Neuron (in vitro differentiated cells): Measurements from ENCODE around the gene ALG1.
"Not testable (repeated sequence)": the region's sequence is repeated elsewhere in the genome, so short reads cannot be mapped to it uniquely, and the experiment has no call there.

Source experiments
- H2AFZ ChIP-seq: one replicate; pipeline ENCODE4 v1.6.1; 2013; ENCODE audit warnings: low read depth, mild to moderate bottlenecking, inconsistent platforms, low read length, moderate library complexity
- H3K27me3 ChIP-seq: one replicate; pipeline ENCODE4 v1.6.1; 2013; ENCODE audit warnings: low read length; ENCODE audit not compliant: insufficient read depth
- H3K36me3 ChIP-seq: one replicate; pipeline ENCODE4 v1.6.1; 2013; ENCODE audit warnings: low read length; ENCODE audit not compliant: insufficient read depth
- H3K4me1 ChIP-seq: one replicate; pipeline ENCODE4 v1.6.1; 2013; ENCODE audit warnings: low read length; ENCODE audit not compliant: insufficient read depth
- H3K4me3 ChIP-seq: 2 replicates; pipeline ENCODE4 v1.5.1; 2013; ENCODE audit warnings: mild to moderate bottlenecking, low read length, moderate library complexity
- H3K9me3 ChIP-seq: one replicate; pipeline ENCODE4 v1.6.1; 2013; ENCODE audit warnings: low read length

ALG1 gene

DNA sequence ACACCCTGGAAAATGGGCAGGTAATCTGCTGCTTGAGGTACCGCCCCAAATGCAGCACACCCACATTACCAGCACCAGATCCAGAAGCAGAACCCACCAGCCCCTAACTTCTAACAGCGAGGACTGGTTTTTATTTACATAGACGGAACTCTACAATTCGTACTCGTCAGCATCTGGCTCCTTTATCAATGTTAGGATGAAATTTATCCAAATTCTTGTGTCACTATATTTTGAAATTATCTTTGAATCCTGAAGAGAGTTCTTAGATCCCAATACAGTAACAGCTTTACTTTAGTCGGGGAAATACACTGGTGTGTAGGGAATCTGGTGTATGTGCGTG is 332 bp upstream of the ALG1 start:
- no peaks in the 10 kb centered on the region for H3K27me3 ChIP-seq
- peak overlapping the region; percentile 93 for H3K4me3 ChIP-seq
- peaks cover 9% of the 10 kb centered on the region for H3K4me1 ChIP-seq
- H3K9me3 ChIP-seq = no peaks in the 10 kb centered on the region
- peak overlapping the region; percentile 99 for H2AFZ ChIP-seq
- H3K36me3 ChIP-seq = peaks cover 14% of the 10 kb centered on the region

DNA sequence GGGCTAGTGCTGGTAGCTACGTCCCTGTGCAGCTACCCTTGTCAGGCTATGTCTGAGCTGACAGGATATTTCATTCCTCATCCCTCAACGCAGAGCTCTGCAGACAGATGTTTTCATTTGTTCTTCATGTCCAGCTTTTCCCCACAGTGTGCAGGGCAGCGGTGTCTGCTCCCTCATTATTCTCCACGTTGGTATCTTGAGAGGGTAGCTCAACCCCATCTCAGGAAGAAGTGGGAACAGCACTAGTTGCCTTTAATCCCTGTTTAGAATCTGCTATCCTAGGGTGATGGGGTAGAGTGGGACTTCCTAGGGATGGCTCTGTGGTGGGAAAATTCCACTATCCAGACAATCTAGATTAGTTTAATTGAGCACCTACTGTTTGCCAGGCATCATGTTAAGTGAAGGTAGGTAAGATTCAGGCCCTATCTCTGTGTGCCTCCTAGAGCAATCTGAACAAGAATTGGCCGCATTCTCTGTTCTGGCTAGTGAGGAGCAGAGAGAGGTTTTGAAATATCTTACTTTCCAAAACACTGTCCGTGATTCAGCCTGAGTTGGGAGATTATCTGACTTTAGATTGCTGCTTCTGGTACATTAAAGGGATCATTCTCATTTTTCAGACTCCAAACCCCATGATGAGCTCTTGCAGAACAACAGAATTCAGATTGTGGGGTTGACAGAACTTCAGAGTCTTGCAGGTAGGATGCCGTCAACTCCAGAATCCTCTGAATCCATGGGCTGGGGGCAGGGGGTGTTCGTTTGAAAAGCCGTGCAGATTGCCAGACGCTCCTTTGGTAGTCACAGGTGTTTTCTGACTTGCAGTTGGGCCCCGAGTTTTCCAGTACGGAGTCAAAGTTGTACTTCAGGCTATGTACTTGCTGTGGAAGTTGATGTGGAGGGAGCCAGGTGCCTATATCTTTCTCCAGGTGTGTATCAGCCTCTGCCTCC is 963 bp downstream of the ALG1 start:
- Histone ChIP-seq H3K27me3 (no peaks in the 10 kb centered on the region), H3K9me3 (no peaks in the 10 kb centered on the region), H3K4me1 (peaks cover 6% of the 10 kb centered on the region), H3K36me3 (peaks cover 22% of the 10 kb centered on the region), H3K4me3 (peak overlapping the region; percentile 93), H2AFZ (peak overlapping the region; percentile 99)

DNA sequence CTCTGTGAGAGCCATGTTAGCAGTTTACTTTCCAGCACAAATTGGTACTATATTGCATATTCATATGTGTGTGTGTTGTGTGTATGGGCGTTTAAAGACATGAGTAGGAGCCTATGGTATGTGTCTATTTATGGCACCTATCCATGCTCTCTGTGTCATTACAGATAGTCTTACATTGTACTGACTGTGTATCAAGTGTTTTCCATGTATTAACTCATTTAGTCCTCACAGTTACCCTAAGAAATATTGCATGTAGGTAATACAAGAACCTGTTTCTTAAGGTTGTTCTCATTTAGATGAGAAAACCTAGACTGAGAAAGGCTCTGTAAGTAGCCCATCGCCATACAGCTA is 1.6 kb downstream of the ALG1 start:
- H3K27me3 ChIP-seq = no peaks in the 10 kb centered on the region
- peaks cover 6% of the 10 kb centered on the region for H3K4me1 ChIP-seq
- no peak overlapping the region for H3K4me3 ChIP-seq
- H2AFZ ChIP-seq = no peak overlapping the region
- H3K9me3 ChIP-seq = no peaks in the 10 kb centered on the region
- peaks cover 22% of the 10 kb centered on the region for H3K36me3 ChIP-seq

DNA sequence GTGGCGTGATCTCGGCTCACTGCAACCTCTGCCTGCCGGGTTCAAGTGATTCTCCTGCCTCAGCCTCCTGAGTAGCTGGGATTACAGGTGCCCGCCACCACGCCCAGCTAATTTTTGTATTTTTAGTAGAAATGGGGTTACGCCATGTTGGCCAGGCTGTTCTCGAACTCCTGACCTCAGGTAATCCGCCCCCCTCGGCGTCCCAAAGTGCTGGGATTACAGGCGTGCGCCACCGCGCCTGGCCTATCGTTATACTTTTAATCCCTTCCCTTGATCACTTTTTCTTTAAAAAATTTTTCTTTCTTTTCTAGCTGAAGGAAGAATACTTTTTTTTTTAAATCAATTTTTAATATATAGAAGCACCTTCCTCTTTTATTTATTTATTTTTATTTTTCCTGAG is 2.1 kb downstream of the ALG1 start:
- H3K4me1 ChIP-seq, H3K27me3 ChIP-seq, H3K4me3 ChIP-seq, H3K9me3 ChIP-seq, H2AFZ ChIP-seq: not testable (repeated sequence)
- peaks cover 22% of the 10 kb centered on the region for H3K36me3 ChIP-seq

DNA sequence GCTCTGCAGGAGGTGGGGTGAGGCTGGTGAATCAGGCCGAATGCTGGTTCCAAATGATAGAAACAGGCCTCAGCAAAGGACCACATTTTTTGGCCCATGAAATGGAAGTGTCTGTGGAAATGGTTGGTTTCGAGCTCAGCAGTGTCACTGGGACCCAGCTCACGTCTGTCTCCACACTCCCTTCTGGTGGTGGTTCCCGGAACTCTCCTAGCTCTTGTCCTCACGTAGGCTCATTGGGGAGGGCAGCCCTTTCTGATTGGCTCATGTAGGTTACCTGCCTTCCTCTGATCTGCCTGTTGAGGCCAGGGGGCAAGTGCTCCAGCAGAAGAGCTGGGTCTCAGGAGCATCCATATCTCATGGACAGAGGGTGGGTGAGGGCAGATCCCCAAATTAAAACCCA is 4.0 kb downstream of the ALG1 start:
- Histone ChIP-seq H3K4me3 (no peak overlapping the region), H3K9me3 (no peaks in the 10 kb centered on the region), H2AFZ (no peak overlapping the region), H3K27me3 (no peaks in the 10 kb centered on the region), H3K36me3 (peaks cover 22% of the 10 kb centered on the region), H3K4me1 (peaks cover 6% of the 10 kb centered on the region)

DNA sequence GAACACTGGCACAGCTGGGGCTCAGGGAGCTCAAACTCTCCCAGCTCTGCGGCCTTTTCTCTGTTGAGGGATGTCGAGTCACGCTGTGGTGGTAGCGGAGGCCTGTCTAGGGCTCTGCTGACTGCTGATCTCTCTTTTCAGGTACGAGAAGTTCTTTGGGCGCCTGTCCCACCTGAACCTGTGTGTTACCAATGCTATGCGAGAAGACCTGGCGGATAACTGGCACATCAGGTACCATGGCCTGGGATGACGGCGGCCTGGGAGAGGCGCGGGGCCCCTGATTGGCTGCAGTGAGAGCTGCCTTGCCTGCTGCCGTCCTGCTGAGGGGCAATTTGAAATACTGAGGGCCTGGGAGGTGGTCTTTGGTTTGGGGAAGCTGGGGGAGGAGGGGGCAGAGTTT is 5.7 kb downstream of the ALG1 start:
- peaks cover 22% of the 10 kb centered on the region for H3K36me3 ChIP-seq
- H2AFZ ChIP-seq = no peak overlapping the region
- H3K27me3 ChIP-seq = no peaks in the 10 kb centered on the region
- H3K9me3 ChIP-seq = no peaks in the 10 kb centered on the region
- peaks cover 5% of the 10 kb centered on the region for H3K4me1 ChIP-seq
- no peak overlapping the region for H3K4me3 ChIP-seq

DNA sequence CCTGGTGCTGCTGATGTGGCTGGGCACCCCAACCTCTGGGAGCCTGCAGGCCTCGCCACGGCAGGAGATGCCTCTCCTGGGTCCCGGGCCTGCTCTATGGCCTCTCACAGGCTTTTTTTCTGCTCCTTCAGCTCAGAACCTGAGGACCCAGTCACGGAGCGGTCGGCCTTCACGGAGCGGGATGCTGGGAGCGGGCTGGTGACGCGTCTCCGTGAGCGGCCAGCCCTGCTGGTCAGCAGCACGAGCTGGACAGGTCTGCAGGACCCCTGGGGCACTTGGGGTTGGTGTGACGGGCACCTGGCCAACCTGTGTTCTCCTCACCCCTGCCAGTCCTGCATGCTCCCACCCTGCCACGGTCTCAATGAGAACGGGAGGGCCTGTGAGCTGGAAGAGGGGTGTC is 7.0 kb downstream of the ALG1 start:
- Histone ChIP-seq H2AFZ (no peak overlapping the region), H3K4me3 (no peak overlapping the region), H3K27me3 (no peaks in the 10 kb centered on the region), H3K4me1 (no peaks in the 10 kb centered on the region), H3K9me3 (no peaks in the 10 kb centered on the region), H3K36me3 (peaks cover 22% of the 10 kb centered on the region)

DNA sequence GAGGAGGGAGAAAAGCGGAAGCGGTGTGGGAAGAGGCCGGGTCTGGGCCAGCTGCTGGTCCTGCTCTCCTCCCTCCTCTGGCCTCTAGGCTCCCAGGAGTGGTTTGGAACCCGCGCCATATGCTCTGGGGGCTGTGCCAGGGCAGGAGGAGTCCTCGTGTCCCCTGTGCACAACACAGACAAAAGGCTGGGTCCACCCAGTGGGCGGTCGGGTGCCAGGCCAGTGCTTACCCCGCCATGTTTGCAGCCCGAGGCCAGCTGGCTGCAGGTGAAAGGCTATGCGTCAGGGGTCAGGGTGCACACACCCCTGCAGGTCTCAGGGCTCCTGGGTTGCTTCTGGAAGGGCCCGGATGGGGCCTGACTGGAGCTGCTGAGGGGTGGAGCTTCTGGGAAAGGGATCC is 8.8 kb downstream of the ALG1 start:
- not testable (repeated sequence) for H3K4me1 ChIP-seq, H3K9me3 ChIP-seq, H3K27me3 ChIP-seq, H2AFZ ChIP-seq, H3K4me3 ChIP-seq
- H3K36me3 ChIP-seq = peaks cover 19% of the 10 kb centered on the region

DNA sequence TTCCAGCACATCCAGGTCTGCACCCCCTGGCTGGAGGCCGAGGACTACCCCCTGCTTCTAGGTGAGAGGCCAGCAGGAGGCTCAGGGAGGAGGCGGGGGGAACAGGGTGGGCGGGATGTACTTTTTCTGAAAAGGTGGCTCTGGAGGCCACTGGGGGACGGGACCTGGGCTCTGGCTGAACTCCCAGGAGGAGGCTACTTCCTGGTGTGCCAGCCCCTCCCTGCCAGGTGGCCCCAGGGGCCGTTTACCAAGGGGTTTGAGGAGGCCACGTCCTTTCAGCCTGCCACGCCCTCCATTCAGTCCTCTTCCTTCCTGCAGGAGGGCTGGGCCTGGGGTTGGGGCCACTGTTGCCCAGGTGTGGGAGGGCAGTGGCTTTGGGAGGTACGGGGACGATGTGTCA is 9.4 kb downstream of the ALG1 start:
- H2AFZ ChIP-seq = not testable (repeated sequence)

DNA sequence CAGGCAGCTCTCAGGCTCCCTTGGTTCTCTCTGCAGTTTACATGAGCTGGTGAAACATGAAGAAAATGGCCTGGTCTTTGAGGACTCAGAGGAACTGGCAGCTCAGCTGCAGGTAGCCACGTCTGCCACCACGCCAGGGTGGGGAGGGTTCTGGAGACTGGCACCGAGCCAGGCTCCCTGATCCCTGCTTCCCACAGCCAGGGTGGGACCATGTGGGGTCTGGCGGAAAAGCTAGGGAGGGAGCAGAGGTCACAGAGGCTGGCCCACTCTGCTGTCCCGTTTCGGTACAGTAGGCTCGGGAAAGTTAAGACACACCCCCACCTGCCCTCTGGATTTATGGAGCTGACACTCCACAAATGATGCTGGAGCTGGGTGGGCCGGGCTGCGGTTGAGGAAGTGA is 12.0 kb downstream of the ALG1 start:
- H2AFZ ChIP-seq, H3K27me3 ChIP-seq, H3K9me3 ChIP-seq, H3K4me3 ChIP-seq, H3K4me1 ChIP-seq, H3K36me3 ChIP-seq: not testable (repeated sequence)

More for the DNA sequence above, 9.4 kb downstream of the ALG1 start:
- H3K27me3 ChIP-seq, H3K4me3 ChIP-seq, H3K9me3 ChIP-seq, H3K4me1 ChIP-seq: not testable (repeated sequence)
- peaks cover 14% of the 10 kb centered on the region for H3K36me3 ChIP-seq

DNA sequence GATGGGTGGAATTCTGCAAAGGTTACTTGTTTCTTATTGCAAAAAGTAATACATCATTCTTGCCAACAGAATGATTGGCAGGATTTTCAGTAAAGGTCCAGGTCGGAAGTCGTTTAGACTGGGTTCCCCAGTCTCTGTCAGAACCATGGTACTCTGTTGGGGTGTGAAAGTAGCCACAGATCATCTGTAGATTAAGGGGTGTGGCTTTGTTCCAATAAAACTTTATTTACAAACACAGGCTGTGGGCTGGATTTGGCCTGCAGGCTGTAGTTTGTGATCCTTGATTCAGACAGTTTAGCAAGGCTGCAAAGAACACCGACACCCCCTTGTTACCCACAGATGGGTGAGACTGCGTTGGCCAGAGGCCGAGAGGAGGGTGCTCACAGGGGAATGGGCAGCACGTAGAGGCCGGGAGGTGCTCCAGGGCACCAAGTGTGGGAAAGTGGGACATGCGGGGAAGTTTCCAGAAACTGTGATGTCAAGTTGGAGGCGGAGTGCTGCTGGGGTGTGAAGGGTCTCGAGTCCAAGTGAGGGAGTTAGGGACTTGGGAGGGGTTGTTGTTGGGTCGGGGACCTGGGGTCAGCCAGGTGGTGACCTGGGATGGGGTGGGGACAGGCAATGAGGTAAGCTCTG is 12.6 kb downstream of the ALG1 start:
- H2AFZ ChIP-seq, H3K9me3 ChIP-seq, H3K4me1 ChIP-seq, H3K4me3 ChIP-seq, H3K27me3 ChIP-seq, H3K36me3 ChIP-seq: not testable (repeated sequence)

DNA sequence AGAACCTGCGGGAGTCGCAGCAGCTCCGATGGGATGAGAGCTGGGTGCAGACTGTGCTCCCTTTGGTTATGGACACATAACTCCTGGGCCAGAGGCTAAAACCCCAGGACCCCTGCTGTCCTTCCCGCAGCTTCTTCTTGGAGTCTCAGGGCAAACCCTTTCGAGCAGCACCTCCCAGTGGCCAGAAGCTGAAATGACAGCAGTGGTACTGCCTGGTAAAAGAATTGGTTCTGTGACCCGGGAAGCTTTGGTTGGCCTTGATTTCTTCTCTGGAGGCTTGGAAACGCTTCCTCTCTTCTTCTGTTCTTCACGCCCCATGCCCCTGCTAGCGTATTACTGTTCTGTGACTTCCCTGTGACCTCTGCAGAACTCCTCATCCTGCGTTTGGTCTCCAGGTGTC is 13.2 kb downstream of the ALG1 start:
- not testable (repeated sequence) for H3K4me3 ChIP-seq, H3K4me1 ChIP-seq, H3K27me3 ChIP-seq, H3K9me3 ChIP-seq, H2AFZ ChIP-seq
- peaks cover 10% of the 10 kb centered on the region for H3K36me3 ChIP-seq

DNA sequence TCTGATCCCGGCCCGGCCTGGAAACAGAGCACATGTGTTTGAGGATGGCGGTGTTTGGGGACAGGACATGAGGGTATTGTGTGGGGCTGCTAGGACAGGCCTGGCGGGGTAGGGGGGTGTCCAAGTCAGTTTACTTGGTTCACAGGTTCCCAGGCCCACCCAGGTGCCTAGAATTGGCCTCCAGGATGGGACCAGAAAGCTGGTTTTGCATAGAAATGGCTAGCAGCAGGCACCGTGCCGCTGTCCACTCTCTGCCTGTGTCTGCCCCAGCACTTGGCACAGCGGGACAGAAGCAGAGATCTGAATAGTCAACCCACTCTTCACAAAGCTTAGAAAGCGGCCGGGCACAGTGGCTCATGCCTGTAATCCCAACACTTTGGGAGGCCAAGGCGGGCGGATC is 14.1 kb downstream of the ALG1 start:
- peaks cover 10% of the 10 kb centered on the region for H3K36me3 ChIP-seq
- not testable (repeated sequence) for H3K27me3 ChIP-seq, H3K4me1 ChIP-seq, H3K4me3 ChIP-seq, H2AFZ ChIP-seq, H3K9me3 ChIP-seq
